ENCODE results near the gene CACNA1A.
A peak's percentile ranks its signal among the peaks of the same experiment; 100 is the strongest.

DNA sequence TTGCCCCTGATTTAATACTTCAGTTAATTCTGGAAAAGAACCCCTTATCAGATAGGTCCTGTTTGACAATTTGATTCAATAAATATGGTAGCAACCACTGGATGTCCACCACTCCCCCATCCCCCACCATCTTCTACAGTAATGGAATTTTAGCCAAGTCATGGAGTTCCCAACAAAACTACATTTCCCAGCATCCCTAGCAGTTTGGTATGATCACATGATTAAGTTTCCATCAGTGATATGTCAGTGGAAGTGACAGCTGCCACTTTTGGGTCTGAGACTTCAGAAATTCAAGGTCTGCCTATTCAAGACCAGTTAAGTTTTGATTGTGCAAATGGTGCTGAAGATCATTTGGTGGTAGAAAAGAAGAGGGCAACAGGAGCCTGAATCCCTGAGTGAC lies 85.5 kb downstream of the CACNA1A start:
- TF ChIP-seq NFRKB (IDR thresholded peaks at IDR 0.05), result no peak
- no peak for TF ChIP-seq LEF1 (IDR thresholded peaks at IDR 0.05; ENCODE audit: borderline replicate concordance)
- TF ChIP-seq ARNT (IDR thresholded peaks at IDR 0.05), result no peak
- TF ChIP-seq, protein P1, sequence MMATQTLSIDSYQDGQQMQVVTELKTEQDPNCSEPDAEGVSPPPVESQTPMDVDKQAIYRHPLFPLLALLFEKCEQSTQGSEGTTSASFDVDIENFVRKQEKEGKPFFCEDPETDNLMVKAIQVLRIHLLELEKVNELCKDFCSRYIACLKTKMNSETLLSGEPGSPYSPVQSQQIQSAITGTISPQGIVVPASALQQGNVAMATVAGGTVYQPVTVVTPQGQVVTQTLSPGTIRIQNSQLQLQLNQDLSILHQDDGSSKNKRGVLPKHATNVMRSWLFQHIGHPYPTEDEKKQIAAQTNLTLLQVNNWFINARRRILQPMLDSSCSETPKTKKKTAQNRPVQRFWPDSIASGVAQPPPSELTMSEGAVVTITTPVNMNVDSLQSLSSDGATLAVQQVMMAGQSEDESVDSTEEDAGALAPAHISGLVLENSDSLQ (IDR thresholded peaks at IDR 0.05), result peak; percentile 35; the same call in 1 of the 2 replicates
- TF ChIP-seq FOXM1 (IDR thresholded peaks at IDR 0.05; ENCODE audit: borderline replicate concordance), result no peak
- no peak for TF ChIP-seq SUZ12 (IDR thresholded peaks at IDR 0.05)
- TF ChIP-seq FOXA1 (IDR thresholded peaks at IDR 0.05), result no peak
- no peak for TF ChIP-seq BHLHE40 (IDR thresholded peaks at IDR 0.05; ENCODE audit: borderline replicate concordance)
- no peak for TF ChIP-seq TARDBP (IDR thresholded peaks at IDR 0.05)
- no peak for TF ChIP-seq SP1 (IDR thresholded peaks at IDR 0.05)
